Hematopoietic multipotent progenitor cell treated with erythropoietin and hydrocortisone succinate and interleukin-3 and kit ligand, for 15 days (in vitro differentiated cells): ENCODE data around the gene C1orf159.
"Not testable (repeated sequence)": the region's sequence is repeated elsewhere in the genome, so short reads cannot be mapped to it uniquely, and the experiment has no call there.

Experiments
- DNase-seq: peaks from one replicate; pipeline ENCODE4 v3.0.0-alpha.2; 2015; ENCODE audit warnings: low spot score

C1orf159 gene

GRCh38 chr1:1081311-1082238, 34.3 kb downstream of the C1orf159 start:
- no peak for DNase-seq

- DNase-seq, result no peak
Observed at GRCh38 chr1:1080951-1081310, 35.0 kb downstream of the C1orf159 start.

GRCh38 chr1:1080122-1080757, 35.6 kb downstream of the C1orf159 start:
- no peak for DNase-seq

GRCh38 chr1:1079408-1080121, 36.3 kb downstream of the C1orf159 start:
- DNase-seq, result no peak

- not testable (repeated sequence) for DNase-seq
Observed at GRCh38 chr1:1077396-1077795, 38.5 kb downstream of the C1orf159 start.

GRCh38 chr1:1075148-1075935, 40.5 kb downstream of the C1orf159 start:
- no peak for DNase-seq

- DNase-seq, result no peak
Observed at GRCh38 chr1:1074631-1075147, 41.2 kb downstream of the C1orf159 start.

GRCh38 chr1:1073743-1074587, 41.9 kb downstream of the C1orf159 start, which contains the start of gene RNF223:
RNF223 (minus strand) TSS chr1:1074306; CDS start chr1:1072566, 1,740 bp downstream.
- no peak for DNase-seq

- DNase-seq, result no peak
Observed at GRCh38 chr1:1072849-1073742, 42.8 kb downstream of the C1orf159 start.

GRCh38 chr1:1072299-1072848, 43.5 kb downstream of the C1orf159 start:
- no peak for DNase-seq

- DNase-seq, result no peak
Observed at GRCh38 chr1:1071486-1072298, 44.2 kb downstream of the C1orf159 start.

GRCh38 chr1:1069711-1070676, 45.9 kb downstream of the C1orf159 start:
- DNase-seq, result no peak

GRCh38 chr1:1069056-1069710, 46.7 kb downstream of the C1orf159 start:
- peak; percentile 84 for DNase-seq

GRCh38 chr1:1068517-1069055, 47.3 kb downstream of the C1orf159 start:
- DNase-seq, result no peak

- no peak for DNase-seq
Observed at GRCh38 chr1:1067860-1068516, 47.9 kb downstream of the C1orf159 start.
